Stimulated activated CD4-positive, alpha-beta T cell treated with anti-CD3 and anti-CD28 coated beads, Interleukin-2, amount 100 ng/mL, for 24 hours (primary cell): ENCODE measurements around the gene MLX.
"Not testable (repeated sequence)": the region's sequence is repeated elsewhere in the genome, so short reads cannot be mapped to it uniquely, and the experiment has no call there.

Source experiments
- DNase-seq, 2 donors: peaks; one replicate each; pipeline ENCODE4 v3.0.0-alpha.2; 2020

Gene MLX

DNA sequence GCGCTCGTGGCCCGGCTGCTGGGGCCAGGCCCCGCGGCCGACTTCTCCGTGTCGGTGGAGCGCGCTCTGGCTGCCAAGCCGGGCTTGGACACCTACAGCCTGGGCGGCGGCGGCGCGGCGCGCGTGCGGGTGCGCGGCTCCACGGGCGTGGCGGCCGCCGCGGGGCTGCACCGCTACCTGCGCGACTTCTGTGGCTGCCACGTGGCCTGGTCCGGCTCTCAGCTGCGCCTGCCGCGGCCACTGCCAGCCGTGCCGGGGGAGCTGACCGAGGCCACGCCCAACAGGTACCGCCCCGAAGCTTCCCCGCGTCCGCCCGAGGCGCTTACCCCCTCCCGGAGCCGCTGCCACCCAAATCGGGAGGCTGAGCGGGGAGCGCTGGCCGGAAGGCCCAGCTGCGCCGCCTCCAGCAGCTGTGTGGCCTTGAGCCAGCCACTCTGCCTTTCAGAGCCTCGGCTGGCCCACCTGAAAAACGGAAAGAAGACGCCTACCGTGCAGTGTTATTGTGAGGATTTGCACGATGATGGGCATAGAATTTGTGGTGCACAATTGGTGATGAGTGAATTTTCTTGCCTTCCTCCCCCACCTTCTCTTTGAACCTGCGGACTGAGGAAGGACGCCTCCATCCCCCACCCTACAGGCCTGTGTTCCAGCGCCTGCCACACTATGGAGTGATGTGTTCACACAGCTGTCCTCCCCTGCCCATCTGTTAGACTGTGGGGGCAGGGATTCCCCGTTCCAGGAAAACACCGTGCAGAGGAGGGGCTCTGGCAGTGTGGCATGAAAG, 30.3 kb upstream of the MLX start:
- DNase-seq = peak; percentile 76 to 86

DNA sequence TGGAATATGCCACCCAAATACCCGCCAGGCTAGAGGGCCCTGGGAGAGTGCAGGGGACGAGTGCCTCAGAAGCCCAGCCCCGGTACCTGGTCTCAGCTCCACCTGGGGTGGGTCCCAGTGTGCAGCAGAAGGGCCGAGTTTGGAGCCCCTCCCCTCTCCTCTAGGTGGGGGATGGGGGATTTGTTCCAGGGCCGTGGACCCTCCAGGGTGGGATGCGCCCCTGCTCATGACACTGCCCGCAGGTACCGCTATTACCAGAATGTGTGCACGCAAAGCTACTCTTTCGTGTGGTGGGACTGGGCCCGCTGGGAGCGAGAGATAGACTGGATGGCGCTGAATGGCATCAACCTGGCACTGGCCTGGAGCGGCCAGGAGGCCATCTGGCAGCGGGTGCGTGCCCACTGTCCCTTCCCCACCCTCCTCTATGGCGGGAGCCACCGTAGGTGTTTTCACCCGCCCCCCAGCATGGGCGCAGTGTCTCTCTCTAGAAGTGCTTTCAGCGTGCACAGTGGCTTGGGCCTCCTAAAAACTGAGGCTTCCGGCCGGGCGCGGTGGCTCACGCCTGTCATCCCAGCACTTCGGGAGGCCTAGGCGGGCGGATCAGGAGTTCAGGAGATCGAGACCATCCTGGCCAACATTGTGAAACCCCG, 29.6 kb upstream of the MLX start:
- no peak for DNase-seq

- no peak for DNase-seq
These were observed 29.0 kb upstream of the MLX start for GRCh38 chr17:42537826-42538451.

GRCh38 chr17:42538482-42538881, 28.4 kb upstream of the MLX start:
- DNase-seq = no peak

GRCh38 chr17:42540558-42540957, 26.3 kb upstream of the MLX start:
- DNase-seq = not testable (repeated sequence)

DNA sequence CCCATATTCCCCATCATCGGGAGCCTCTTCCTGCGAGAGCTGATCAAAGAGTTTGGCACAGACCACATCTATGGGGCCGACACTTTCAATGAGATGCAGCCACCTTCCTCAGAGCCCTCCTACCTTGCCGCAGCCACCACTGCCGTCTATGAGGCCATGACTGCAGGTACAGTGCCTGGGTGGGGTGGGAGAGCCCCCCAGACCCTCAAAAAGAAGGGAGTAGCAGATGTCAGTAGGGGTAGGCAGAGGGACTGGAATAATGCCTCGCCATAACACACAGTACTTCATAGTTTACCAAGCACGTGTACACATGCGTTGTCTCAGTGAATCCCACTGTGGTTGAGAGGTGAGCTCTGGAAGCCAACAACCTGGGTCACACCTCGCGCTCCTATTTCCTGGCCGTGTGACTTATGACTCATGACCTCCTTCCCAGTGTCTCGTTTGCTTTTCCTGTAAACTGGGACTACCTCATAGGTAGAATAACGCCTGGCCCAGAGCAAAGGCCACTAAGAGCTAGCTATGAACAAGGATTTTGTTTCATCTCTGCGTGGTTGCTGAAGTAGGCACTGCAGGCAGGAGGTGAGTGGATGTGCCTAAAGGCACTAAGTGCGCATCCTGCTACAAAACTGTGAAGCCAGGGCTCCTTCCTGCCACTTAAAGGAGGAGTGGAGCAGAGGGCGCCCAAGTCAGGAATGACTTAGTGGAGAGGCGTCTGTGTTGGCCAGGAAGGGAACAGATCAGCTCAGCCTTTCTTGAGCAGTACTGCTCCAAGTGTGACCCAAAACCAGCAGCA, 25.7 kb upstream of the MLX start:
- DNase-seq = no peak

GRCh38 chr17:42543190-42544079, 23.5 kb upstream of the MLX start:
- no peak for DNase-seq

- no peak for DNase-seq
These were observed 22.0 kb upstream of the MLX start for GRCh38 chr17:42544874-42545283.

- DNase-seq = not testable (repeated sequence)
These were observed 21.0 kb upstream of the MLX start for GRCh38 chr17:42545755-42546505.

- no peak for DNase-seq
These were observed 19.9 kb upstream of the MLX start for GRCh38 chr17:42547001-42547461.

GRCh38 chr17:42547698-42548069, 19.2 kb upstream of the MLX start:
- no peak for DNase-seq

GRCh38 chr17:42548070-42548837, 18.6 kb upstream of the MLX start:
- DNase-seq = peak; percentile 83 to 89

- DNase-seq = no peak
These were observed 17.7 kb upstream of the MLX start for GRCh38 chr17:42548993-42549755.

- not testable (repeated sequence) for DNase-seq
These were observed 14.2 kb upstream of the MLX start, which contains the start of gene HSD17B1 for GRCh38 chr17:42552736-42553135. Gene HSD17B1 (plus strand): TSS chr17:42552923. CDS start chr17:42552934, 11 bp downstream.

- no peak for DNase-seq
These were observed 13.6 kb upstream of the MLX start for GRCh38 chr17:42553161-42553818.

DNA sequence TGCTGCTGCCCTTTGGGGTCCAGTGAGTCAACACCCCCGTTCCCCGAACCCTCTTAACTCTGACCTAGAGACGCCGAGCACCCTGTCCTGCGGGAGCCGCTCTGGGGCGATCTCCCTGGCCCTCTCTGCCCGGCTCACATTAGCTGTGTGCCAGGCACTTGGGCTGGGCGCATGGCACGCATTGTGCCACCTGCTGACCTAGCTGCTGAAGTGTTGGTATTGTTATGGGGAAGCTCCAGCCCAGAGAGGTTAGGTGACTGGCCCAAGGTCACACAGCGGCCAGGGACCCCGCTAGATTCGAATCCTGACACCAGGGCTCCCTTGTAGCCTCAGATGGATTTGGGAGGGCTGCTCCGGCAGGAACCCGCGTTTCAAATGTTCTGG, 13.0 kb upstream of the MLX start:
- DNase-seq = peak in 1 of 2 donors; percentile 31

DNA sequence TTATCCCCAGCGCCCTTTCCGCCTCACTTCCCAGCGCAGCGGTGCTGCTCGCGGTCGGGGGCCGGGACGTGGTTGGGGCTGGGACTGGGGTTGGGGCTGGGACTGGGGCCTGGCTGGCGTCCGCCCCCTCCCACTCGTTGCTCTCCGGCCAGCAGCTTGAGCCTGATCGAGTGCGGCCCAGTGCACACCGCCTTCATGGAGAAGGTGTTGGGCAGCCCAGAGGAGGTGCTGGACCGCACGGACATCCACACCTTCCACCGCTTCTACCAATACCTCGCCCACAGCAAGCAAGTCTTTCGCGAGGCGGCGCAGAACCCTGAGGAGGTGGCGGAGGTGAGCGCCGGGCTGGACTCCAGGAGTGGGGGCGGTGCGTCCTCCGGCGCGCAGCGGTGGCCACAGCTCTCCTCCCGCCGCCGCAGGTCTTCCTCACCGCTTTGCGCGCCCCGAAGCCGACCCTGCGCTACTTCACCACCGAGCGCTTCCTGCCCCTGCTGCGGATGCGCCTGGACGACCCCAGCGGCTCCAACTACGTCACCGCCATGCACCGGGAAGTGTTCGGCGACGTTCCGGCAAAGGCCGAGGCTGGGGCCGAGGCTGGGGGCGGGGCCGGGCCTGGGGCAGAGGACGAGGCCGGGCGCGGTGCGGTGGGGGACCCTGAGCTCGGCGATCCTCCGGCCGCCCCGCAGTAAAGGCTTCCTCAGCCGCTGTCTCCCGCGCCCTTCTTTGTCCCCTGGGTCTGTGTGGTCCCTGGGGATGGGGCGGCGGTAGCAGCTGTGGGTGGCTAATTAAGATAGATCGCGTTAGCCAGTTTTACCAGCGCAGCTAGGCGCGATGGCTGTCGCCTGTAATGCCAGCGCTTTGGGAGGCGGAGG, 12.4 kb upstream of the MLX start:
- DNase-seq = peak; percentile 73 to 86

DNA sequence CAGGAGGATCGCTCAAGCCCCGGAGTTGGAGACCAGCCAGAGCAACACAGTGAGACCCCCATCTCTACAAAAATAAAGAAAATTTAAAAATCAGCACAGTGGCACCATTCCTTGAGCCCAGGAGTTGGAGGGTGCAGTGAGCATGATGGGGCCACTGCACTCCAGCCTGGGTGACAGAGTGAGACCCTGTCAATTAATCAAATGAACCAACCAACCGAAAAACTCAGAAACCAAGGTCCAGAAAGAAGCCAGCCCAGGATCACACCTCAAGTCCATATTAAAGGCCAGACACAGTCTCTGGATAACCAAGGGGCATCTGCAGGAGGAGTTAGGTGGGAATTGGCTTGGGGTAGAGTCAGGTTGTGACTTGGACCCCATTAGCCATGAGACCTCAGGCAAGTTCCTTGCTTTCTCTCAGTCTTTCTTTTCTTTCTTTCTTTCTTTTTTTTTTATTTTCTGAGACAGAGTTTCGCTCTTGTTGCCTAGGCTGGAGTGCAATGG, 11.7 kb upstream of the MLX start:
- DNase-seq = no peak
